Loucy (cell line): Measurements from ENCODE around the gene GPR78.

Source experiments
- H2AFZ ChIP-seq: fragments of 200-600 bp; sonication (generic); 2 replicates; pipeline ENCODE4 v1.6.0; 2016; ENCODE audit warnings: antibody characterized with exemption, mild to moderate bottlenecking, low read length, moderate library complexity
- H3F3A ChIP-seq: fragments of 200-600 bp; 2 replicates; pipeline ENCODE4 v1.6.0; 2016; ENCODE audit warnings: antibody characterized with exemption, low read depth, mild to moderate bottlenecking
- H3K27me3 ChIP-seq: fragments of 200-600 bp; sonication (generic); 2 replicates; pipeline ENCODE4 v1.6.1; 2014; ENCODE audit warnings: low read length, mild to moderate bottlenecking; ENCODE audit not compliant: insufficient read depth, poor library complexity, severe bottlenecking
- H3K36me3 ChIP-seq: fragments of 200-600 bp; sonication (generic); 2 replicates; pipeline ENCODE4 v1.6.1; 2016; ENCODE audit warnings: low read length; ENCODE audit not compliant: insufficient read depth
- H3K4me1 ChIP-seq: fragments of 200-600 bp; sonication (generic); 2 replicates; pipeline ENCODE4 v1.5.1; 2014; ENCODE audit warnings: low read length, mild to moderate bottlenecking; ENCODE audit not compliant: insufficient read depth, poor library complexity, severe bottlenecking
- H3K4me2 ChIP-seq: fragments of 200-600 bp; sonication (generic); 2 replicates; pipeline ENCODE4 v1.6.0; 2014; ENCODE audit warnings: antibody characterized with exemption, low read length, low read depth, mild to moderate bottlenecking; ENCODE audit not compliant: poor library complexity, severe bottlenecking
- H3K4me3 ChIP-seq: fragments of 200-600 bp; sonication (generic); 2 replicates; pipeline ENCODE4 v1.5.1; 2014; ENCODE audit warnings: low read length, mild to moderate bottlenecking, mixed read lengths; ENCODE audit not compliant: poor library complexity, severe bottlenecking
- H3K79me2 ChIP-seq: fragments of 200-600 bp; sonication (generic); 2 replicates; pipeline ENCODE4 v1.6.1; 2014; ENCODE audit warnings: low read length; ENCODE audit not compliant: insufficient read depth
- H3K9ac ChIP-seq: fragments of 200-600 bp; sonication (generic); 2 replicates; pipeline ENCODE4 v1.6.0; 2014; ENCODE audit warnings: mild to moderate bottlenecking, low read depth, low read length, moderate library complexity; ENCODE audit not compliant: poor library complexity, severe bottlenecking
- H3K9me2 ChIP-seq: fragments of 200-600 bp; sonication (generic); replicated peaks from 2 replicates; pipeline ENCODE4 v1.6.1; 2016; ENCODE audit warnings: low read depth, low read length, mixed read lengths
- H3K9me3 ChIP-seq: fragments of 200-600 bp; sonication (generic); 2 replicates; pipeline ENCODE4 v1.6.1; 2014; ENCODE audit warnings: mild to moderate bottlenecking, antibody characterized with exemption, low read length, low read depth; ENCODE audit not compliant: insufficient read depth
- H4K20me1 ChIP-seq: fragments of 200-600 bp; sonication (generic); 2 replicates; pipeline ENCODE4 v1.6.0; 2014; ENCODE audit warnings: antibody characterized with exemption, low read length, mild to moderate bottlenecking; ENCODE audit not compliant: insufficient read depth, poor library complexity, severe bottlenecking
- EZH2phosphoT487 ChIP-seq: fragments of 200-600 bp; IDR thresholded peaks from 2 replicates; pipeline ENCODE4 v1.6.1; 2018; ENCODE audit warnings: antibody characterized with exemption, mild to moderate bottlenecking, moderate library complexity, borderline replicate concordance
- TF ChIP-seq, protein P1 (sequence below): fragments of 200-600 bp; sonication (generic); conservative IDR thresholded peaks from 2 replicates; pipeline ENCODE4 v1.5.1; 2014; ENCODE audit warnings: mild to moderate bottlenecking, antibody characterized with exemption, low read length

The GPR78 gene

GRCh38 chr4:8534129-8534528 is 46.1 kb upstream of the GPR78 start:
- H3K4me1 ChIP-seq: no peaks in the 10 kb centered on the region
- no peak overlapping the region for H2AFZ ChIP-seq
- H3K9me3 ChIP-seq: peaks cover 19% of the 10 kb centered on the region; the same call in 1 of the 2 replicates
- no peak overlapping the region for H3K4me3 ChIP-seq
- H3K4me2 ChIP-seq: no peak overlapping the region
- no peaks in the 10 kb centered on the region for H3K9me2 ChIP-seq
- H3K27me3 ChIP-seq: no peaks in the 10 kb centered on the region
- no peaks in the 10 kb centered on the region for H3K36me3 ChIP-seq
- H3K79me2 ChIP-seq: no peaks in the 10 kb centered on the region
- H4K20me1 ChIP-seq: no peaks in the 10 kb centered on the region
- TF ChIP-seq, protein P1, sequence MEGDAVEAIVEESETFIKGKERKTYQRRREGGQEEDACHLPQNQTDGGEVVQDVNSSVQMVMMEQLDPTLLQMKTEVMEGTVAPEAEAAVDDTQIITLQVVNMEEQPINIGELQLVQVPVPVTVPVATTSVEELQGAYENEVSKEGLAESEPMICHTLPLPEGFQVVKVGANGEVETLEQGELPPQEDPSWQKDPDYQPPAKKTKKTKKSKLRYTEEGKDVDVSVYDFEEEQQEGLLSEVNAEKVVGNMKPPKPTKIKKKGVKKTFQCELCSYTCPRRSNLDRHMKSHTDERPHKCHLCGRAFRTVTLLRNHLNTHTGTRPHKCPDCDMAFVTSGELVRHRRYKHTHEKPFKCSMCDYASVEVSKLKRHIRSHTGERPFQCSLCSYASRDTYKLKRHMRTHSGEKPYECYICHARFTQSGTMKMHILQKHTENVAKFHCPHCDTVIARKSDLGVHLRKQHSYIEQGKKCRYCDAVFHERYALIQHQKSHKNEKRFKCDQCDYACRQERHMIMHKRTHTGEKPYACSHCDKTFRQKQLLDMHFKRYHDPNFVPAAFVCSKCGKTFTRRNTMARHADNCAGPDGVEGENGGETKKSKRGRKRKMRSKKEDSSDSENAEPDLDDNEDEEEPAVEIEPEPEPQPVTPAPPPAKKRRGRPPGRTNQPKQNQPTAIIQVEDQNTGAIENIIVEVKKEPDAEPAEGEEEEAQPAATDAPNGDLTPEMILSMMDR: no peak
- no peak for TF ChIP-seq EZH2phosphoT487
- no peak overlapping the region for H3K9ac ChIP-seq
- no peaks in the 10 kb centered on the region for H3F3A ChIP-seq

DNA sequence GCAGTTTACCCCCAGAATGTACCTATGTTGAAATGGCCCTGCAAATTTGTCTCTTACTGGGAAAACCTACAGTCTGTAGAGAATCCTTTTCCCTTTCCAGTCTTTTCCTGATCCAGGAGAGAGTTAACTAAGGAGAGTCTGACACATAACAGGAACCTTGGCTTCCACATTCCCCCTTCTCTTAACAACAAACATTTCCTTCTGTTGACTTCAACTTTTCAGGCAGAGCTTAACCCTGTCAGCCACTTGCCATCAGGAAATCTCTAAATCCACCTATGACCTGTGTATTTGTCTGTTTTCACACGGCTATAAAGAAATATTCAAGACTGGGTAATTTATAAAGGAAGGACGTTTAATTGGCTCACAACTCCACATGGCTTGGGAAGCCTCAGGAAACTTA is 45.6 kb upstream of the GPR78 start:
- no peaks in the 10 kb centered on the region for H3F3A ChIP-seq
- H3K9me2 ChIP-seq: no peaks in the 10 kb centered on the region
- no peaks in the 10 kb centered on the region for H4K20me1 ChIP-seq
- no peak overlapping the region for H3K9ac ChIP-seq
- H3K9me3 ChIP-seq: peaks cover 19% of the 10 kb centered on the region; the same call in 1 of the 2 replicates
- H2AFZ ChIP-seq: no peak overlapping the region
- H3K4me3 ChIP-seq: no peak overlapping the region
- no peak for TF ChIP-seq EZH2phosphoT487
- TF ChIP-seq, protein P1: no peak
- H3K27me3 ChIP-seq: no peaks in the 10 kb centered on the region
- no peaks in the 10 kb centered on the region for H3K4me1 ChIP-seq
- H3K4me2 ChIP-seq: no peak overlapping the region
- H3K79me2 ChIP-seq: no peaks in the 10 kb centered on the region
- no peaks in the 10 kb centered on the region for H3K36me3 ChIP-seq

GRCh38 chr4:8536467-8536866 is 43.7 kb upstream of the GPR78 start:
- H3K79me2 ChIP-seq: no peaks in the 10 kb centered on the region
- no peak overlapping the region for H3K9ac ChIP-seq
- H3F3A ChIP-seq: no peaks in the 10 kb centered on the region
- H2AFZ ChIP-seq: no peak overlapping the region
- H3K4me2 ChIP-seq: no peak overlapping the region
- H3K36me3 ChIP-seq: no peaks in the 10 kb centered on the region
- no peak overlapping the region for H3K4me3 ChIP-seq
- TF ChIP-seq EZH2phosphoT487: no peak
- TF ChIP-seq, protein P1: no peak
- no peaks in the 10 kb centered on the region for H3K4me1 ChIP-seq
- H4K20me1 ChIP-seq: no peaks in the 10 kb centered on the region
- no peaks in the 10 kb centered on the region for H3K27me3 ChIP-seq
- H3K9me2 ChIP-seq: no peaks in the 10 kb centered on the region
- peaks cover 22% of the 10 kb centered on the region; the same call in 1 of the 2 replicates for H3K9me3 ChIP-seq
